GM10847 (cell line): Measurements from ENCODE around the gene ZSCAN30.

Experiments
- POLR2A ChIP-seq: IDR thresholded peaks from 2 replicates; pipeline ENCODE4 v1.6.1; 2011; ENCODE audit not compliant: insufficient read length; ENCODE audit errors: extremely low read depth

The ZSCAN30 gene

DNA sequence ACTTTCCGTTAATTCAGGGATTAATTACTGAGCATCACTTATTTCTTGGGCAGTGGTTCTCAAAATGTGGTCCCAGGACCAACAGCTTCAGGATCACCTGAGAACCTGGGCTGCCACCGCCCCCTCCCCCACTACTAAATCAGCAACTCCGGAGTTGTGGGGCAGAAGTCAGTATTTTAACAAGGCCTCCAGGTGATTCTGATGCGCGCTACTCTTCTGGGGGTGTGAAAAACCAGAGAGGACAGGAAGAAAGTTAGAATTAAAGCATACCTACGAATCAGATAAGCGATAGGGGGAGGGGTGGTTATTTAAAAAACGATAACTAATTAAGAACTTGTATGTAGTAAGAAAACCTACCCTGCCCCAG is 319 bp downstream of the ZSCAN30 start:
- TF ChIP-seq POLR2A = no peak

DNA sequence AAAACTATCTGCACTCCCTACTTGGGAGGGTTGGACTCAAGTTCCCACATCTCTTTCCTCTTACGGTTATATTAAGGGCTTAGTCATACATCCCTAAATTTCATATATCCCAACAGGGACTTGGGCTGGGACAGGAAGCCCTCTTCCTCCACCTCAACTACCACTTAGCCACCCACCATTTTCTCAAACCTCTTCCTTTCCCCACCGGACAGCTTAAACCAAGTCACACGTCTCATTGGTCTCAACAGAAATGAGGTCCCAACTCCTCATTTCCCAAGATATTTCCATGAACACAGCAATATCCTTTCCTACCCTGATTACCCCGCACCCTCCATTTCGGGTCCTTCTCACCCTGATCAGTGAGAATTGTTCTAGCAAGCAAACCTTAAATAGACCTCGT is 736 bp downstream of the ZSCAN30 start:
- no peak for TF ChIP-seq POLR2A

DNA sequence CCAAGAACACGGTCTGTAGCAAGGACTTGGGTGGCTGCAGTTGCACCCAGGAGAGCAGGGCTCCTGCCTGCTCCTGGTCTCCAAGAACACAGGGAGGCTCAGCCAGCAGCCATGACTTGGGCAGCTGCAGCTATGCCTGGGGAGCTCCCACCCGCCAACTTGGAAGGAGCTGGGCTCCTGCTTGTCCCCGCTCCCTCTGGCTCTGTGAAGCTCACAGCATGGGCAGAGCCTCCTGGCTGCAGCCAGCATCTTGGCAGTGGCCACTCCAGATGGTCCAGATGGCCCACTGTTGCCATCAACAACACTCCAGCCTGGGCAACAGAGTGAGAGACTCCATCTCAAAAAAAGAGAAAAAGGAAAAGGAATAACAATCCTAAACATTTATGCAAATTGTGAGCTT is 5.2 kb downstream of the ZSCAN30 start:
- TF ChIP-seq POLR2A = no peak

DNA sequence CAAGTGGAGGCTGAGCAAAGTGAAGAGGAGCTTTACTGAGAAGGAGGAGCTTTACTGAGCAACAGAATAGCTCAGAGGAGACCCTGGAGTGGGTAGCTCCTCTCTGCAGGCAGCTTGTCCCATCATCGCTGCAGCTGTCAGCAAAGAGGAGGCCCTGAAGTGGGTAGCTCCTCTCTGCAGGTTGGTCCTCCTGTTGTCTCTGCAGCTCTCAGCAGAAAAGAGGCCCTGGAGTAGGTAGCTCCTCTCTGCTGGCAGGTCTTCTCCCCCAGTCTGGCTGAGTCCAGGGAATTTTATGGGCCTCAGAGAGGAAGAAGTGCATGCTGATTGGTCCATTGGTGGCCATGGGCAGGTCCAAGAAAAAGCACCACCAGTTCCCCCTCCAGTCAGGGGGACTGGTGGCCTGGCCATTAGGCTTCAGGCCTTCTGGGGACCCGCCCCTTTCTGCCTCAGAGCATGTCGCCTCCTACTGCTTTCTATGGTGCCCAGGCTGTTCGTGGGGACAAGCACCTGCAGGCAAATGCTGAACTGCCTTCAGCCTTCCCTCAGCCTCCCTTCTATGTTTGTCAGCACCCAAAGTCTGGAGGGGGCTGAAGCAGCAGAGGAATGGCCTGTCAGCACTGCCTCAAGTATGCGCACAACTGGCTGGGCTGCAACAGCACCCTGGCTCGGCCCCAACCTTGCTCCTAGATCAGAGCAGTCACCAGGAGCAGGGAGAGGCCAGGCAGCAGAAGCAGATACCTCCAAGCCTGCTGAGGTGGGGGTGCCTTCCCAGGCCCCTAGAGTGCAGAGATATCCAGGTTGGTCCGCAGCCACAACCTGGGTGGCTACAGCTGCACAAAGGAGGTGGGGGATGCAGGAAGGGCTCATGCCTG is 5.9 kb downstream of the ZSCAN30 start:
- no peak for TF ChIP-seq POLR2A

DNA sequence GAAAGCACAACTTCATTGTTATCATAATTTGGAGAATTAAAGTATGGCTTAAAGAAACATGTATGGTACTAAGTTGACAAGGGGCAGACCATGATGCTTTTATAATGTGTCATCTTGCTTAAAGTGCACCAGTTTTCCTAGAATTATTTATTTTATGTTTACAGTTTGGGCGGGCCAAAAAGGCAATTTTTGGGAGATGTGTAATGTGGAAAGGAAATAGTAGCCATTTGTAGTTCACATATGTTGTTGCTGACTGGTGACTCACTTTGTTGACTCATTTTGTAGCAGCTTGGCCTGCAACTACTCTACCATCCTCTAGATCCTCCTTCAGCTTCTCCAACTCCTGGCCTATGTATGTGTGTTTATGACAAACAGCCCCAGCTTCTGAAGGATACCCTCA is 7.7 kb downstream of the ZSCAN30 start:
- no peak for TF ChIP-seq POLR2A

DNA sequence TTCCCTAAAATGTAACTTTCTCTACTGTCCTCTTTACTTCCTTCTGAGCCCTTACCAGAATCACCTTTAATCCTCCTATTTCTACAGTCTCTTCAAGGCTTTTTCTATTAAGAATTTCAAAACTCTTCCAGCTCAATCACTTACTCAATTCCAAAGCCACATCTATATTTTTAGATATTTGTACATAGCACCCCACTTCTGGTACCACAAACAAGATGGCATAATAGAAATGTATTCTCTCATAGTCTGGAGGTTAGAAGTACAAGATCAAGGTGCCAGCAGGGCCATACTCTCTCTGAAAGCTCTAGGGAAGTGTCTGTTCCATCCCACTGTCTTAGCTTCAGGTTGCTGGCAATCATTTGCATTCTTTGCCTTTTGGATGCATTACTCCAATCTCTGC is 11.1 kb downstream of the ZSCAN30 start:
- no peak for TF ChIP-seq POLR2A

DNA sequence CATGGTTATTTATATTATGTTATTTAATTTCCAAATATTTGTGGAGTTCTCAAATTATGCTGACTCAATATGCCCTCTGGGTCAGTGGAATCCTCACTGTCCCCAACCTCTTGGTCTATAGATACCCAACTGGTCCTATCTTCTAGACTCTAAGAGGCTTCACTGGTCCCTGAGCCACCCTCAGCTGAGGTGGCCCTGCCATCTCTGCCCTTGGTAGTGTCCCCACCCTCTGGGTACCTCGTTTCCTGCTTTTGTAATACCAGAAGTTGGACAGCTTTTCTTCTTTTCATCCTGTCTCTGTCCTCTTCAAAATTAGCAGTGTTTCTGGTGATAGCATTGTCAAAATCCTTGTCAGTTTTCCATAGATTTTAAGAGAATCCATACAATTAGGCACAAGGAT is 11.9 kb downstream of the ZSCAN30 start:
- TF ChIP-seq POLR2A = no peak

DNA sequence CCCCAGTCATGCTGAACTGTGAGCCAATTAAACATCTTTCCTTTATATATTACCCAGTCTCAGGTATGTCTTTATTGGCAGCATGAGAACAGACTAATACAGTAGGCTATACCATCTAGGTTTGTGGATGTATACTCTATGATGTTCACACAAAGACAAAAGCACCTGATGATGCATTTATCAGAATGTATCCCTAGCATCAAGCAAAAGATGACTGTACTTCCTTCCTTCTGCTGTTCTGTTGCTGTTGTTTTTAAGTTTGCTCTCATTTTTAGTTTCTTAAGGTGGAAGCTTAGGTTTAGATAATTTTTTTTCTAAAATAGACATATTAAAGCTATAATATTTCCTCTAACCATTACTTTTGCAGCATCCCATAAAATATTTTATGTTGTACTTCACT is 12.4 kb downstream of the ZSCAN30 start:
- no peak for TF ChIP-seq POLR2A

DNA sequence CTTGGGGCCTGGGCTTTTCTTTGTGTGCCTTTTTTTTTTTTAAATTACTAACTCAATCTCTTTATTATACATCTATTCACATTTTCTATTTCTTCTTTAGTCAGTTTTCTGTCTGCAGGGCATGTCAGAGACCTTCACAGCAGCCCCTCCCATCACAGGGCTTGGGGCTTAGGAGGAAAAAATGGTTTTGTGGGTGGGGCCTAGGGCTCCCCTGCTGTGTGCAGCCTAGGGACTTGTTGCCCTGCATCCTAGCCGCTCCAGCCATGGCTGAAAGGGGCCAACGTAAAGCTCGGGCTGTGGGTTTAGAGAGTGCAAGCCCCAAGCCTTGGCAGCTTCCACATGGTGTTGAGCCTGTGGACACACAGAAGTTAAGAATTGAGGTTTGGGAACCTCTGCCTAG is 13.8 kb downstream of the ZSCAN30 start:
- no peak for TF ChIP-seq POLR2A

DNA sequence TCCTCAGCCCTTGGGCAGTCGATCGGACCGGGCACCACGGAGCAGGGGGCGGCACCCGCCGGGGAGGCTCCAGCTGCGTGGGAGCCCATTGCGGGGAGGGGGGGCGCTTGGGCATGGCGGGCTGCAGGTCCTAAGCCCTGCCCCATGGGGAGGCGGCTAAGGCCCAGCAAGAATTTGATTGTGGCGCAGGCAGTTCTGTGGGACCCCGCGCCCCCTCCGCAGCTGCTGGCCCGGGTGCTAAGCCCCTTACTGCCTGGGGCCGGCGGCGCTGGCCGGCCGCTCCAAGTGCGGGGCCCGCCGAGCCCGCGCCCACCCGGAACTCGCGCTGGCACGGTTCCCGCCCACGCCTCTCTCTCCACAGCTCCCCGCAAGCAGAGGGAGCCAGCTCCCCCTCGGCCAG is 18.4 kb downstream of the ZSCAN30 start:
- no peak for TF ChIP-seq POLR2A

DNA sequence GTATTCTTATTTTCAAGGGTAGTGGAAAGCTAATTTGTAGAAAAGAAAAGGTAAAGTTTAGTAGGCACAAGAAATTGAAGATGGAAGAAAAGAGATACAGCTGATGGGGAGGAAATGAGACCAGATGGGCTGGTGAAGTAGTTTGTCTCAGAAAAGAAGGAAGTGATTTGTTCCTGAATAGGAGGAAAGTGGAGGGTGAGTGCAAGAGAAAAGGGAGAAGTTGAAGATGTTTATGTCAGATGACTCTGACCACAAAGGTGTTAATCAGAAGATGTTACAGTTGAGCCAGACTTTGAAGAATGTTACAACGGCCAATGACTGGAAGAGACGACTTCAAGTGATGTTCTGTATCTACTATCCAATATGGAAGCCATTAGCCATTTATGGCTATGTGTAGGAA is 21.2 kb downstream of the ZSCAN30 start:
- no peak for TF ChIP-seq POLR2A

DNA sequence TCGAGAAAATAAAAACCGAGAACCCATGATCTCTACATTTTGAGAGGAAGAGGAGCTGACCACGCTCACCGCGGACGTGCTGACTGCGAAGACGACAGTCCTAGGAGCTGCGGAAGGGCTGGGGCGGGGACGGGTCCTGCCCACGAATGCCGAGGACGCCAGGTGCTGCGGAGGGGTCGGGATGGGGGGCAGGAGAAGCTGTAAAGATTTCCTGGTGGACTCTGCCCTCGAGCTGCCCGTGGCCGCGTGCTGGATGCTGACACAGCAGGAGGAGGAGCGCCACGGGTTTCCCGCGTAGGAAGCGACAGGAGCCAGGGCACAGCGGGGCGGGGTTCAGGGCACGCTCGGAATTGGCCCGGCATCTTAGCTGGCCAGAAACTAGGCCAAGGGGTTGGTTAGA is 22.2 kb downstream of the ZSCAN30 start:
- TF ChIP-seq POLR2A = no peak

DNA sequence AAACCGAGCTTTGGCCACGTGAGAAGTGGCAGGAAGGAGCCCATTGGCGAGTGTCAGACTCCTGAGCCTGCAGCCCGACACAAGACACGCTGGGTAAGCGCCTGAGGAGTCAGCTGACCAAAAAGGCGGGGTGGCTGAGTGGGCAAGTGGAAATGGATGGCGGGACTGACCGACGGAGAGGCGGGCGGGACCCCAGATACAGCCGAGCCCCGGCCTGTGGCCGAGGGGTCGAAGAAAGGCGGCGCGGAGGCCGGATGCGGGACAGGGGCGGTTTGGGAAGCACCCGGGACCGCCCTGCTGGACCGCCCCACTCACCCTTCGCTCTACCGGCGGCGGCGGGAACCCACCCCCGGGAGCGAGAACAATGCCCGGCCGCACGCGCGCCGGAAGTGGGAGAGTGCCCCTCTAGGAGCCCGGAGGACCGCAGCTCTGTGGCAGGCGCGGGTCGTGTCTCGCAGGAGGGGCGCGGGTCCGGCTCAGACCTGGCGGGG is 22.8 kb downstream of the ZSCAN30 start:
- TF ChIP-seq POLR2A = peak; percentile 18

DNA sequence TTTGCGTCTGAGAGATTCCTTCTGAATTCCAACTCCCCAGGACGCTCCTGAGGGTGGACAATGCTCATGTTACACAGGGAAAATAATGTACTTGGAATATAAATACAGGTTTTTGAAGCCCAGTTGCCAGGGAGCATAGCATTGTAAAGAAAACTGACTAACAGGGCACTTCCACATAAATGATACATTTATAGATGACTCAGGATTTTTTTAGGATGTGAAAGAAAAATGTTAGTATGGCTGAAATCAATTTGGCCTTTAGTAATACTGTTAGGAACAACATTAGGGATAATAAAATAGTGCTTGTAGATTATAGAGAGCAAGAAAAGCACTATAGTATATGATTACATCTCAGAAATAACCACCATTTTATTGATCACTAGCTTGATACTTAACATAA is 25.6 kb downstream of the ZSCAN30 start:
- no peak for TF ChIP-seq POLR2A

DNA sequence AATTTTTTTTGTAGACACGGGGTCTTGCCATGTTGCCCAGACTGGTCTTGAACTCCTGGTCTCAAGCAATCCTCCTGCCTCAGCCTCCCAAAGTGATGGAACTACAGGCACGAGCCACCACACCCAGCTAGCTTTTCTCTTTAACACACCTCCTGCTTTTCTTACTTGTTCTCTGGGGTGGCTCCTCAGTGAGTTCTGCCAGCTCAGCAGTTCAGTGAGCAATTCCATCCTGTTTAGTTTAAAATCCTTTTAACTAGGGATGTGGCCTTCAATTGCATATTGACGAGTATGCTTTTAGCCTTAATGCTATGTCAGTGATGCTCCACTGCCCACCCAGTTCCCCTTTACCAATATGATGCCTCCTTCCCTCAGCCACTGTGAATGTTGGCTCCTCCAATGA is 33.1 kb downstream of the ZSCAN30 start:
- TF ChIP-seq POLR2A = no peak

DNA sequence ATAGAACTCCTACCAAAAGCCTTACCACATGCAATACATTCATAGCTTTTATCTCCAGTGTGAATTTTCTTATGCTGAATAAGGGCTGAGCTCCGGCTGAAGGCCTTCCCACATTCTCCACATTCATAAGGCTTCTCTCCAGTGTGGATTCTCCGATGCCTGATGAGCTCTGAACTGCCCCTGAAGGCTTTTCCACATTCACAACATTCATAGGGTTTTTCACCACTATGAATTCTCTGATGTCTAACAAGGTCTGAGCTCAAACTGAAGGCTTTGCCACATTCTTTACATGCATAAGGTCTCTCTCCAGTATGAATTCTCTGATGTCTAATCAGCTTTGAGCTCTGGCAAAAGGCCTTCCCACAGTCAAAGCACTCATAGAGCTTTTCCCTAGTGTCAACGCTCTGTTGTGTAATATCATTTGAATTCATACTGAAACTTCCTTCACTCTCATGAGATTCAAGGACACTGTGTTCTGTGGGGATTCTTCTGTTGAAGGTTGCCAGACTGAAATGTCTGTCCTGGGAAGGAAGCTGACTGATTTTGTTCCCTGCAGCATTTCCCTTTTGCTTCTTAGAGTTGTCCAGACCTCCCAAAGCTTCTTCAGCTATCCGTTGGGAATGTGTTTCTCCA is 36.3 kb downstream of the ZSCAN30 start:
- no peak for TF ChIP-seq POLR2A

DNA sequence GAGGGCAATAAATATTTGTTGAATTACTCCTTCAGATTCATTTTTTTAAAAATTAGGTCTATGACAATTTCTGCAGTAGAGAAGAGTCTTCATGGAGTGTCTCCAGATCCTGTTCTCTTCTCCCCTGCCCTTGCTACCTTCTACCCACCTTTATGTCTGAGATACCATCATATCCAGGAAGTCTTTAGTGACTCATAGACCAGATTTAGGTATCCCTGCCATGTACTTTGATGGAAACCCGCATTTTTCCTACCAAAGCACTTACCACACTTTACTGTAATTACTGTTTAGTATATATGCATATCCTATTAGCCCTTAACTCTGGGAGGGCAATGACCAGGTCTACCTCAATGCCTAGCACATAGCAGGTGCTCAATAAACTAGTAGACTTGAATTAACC is 37.6 kb downstream of the ZSCAN30 start:
- no peak for TF ChIP-seq POLR2A
